ENCODE measurements around the gene MIEF2.
"Not testable (repeated sequence)": the region's sequence is repeated elsewhere in the genome, so short reads cannot be mapped to it uniquely, and the experiment has no call there.

The MIEF2 gene

DNA sequence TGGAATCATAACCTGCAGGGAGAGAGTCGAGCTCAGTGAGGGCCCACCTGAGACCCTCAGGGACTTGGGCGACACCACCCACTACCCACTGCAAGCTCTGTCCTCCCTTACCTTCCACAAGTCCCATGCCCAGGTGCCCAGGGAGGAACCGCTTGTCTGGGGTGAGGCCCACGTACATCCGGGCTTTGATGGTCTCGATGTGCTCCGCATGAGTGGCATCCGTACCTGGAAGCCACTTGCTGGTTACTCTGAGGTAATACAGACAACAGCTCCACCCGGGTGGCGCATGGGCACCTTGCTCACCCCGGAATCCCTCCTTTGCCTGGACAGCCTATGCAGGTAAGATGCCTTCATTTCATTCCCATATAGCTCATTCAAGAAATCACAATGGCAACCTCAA lies 24.8 kb downstream of the MIEF2 start:
- no peak for DNase-seq (ENCODE audit: low read depth in 1 of 2, low spot score in 1 of 2)

DNA sequence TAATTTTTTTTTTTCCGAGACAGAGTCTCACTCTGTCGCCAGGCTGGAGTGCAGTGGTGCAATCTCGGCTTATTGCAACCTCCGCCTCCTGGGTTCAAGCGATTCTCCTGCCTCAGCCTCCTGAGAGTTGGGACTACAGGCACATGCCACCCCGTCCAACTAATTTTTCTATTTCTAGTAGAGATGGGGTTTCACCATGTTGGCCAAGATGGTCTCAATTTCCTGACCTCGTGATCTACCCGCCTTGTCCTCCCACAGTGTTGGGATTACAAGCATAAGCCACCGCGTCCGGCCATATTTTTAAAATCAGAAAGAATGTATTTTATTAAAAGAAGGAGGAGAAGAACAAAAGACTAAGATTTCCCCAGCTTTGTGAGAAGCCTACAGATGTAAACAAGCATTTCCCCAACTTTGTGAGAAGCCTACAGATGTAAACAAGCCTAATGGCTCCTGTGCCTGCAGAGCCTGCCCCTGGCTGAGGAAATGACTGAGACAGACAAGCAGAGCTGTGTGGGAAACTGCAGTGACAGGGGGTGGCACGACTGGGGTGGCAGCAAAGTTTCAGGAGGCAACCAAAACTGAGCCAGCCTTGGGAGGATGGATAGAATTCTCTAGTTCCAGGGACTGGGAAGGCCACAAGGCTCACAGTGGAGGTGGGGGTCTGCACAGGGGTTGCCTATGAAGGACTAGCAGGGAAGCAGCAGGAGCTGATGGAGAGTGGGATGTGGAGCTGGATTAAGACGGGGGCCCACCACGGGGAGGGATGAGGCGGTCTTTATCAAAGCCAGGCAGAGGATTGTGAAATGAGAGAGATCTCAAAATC lies 31.5 kb downstream of the MIEF2 start:
- no peak for DNase-seq (ENCODE audit: low read depth in 1 of 2, low spot score in 1 of 2)

GRCh38 chr17:18298061-18298460 lies 37.6 kb downstream of the MIEF2 start:
- DNase-seq (ENCODE audit: low read depth in 1 of 2, low spot score in 1 of 2), result not testable (repeated sequence)

GRCh38 chr17:18300725-18301480 lies 40.4 kb downstream of the MIEF2 start:
- no peak for DNase-seq (ENCODE audit: low read depth in 1 of 2, low spot score in 1 of 2)

DNA sequence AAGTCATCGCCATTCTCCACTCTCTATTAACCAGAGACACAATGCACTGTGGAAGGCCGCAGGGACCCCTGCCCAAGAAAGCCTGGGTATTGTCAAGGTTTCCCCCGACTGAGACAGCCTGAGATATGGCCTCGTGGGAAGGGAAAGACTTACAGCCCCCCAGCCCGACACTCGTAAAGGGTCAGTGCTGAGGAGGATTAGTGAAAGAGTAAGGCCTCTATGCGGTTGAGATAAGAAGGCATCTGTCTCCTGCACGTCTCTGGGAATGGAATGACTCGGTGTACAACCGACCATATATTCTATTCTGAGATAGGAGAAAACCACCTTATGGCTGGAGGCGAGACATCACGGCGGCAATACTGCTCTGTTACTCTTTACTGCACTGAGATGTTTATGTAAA lies 42.7 kb downstream of the MIEF2 start:
- DNase-seq (ENCODE audit: low read depth in 1 of 2, low spot score in 1 of 2), result not testable (repeated sequence)

GRCh38 chr17:18309202-18309601 lies 48.7 kb downstream of the MIEF2 start:
- DNase-seq (ENCODE audit: low read depth in 1 of 2, low spot score in 1 of 2), result no peak

DNA sequence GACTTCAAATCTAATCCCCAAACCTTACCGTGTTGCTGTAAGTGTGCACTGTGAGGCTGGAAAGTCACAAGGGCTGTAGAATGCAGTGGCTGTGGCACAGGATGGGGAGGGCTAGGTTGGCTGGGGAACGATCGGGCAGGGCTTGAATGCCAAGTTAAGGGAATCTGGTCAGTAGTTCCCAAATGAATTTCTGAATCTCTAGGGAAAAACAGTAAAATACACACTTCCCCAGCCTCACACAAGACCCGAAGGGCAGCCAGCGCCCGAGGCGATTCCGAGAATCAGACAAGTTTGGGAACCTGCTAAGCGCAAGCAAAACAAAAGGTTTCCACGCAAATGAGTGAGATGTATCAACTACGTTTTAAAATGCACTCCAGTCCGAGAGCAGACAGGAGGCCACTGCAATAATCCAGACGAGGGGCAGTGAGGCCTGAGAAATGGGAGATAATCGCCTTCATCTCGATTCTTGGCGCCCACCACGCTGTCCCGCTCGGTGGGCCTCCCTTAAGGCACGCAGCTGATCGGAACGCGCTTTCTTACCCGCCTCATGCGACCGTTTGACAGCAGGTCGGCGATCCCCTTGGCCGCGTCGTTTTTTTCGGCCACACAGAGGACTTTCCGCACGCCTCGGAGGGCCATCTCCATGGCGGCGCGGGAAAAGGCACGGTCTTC lies 53.7 kb downstream of the MIEF2 start:
- no peak for DNase-seq (ENCODE audit: low read depth in 1 of 2, low spot score in 1 of 2)

- DNase-seq (ENCODE audit: low read depth in 1 of 2, low spot score in 1 of 2), result peak; percentile 95 to 98
Observed at GRCh38 chr17:18314731-18315561, 54.5 kb downstream of the MIEF2 start, which contains the start of the genes SMCR8 and TOP3A. Gene SMCR8, plus strand, starts transcription at chr17:18315293. Its CDS starts 497 bp downstream, at chr17:18315790. Gene TOP3A, minus strand, starts transcription at chr17:18314994. Its CDS starts 216 bp downstream, at chr17:18314778.

GRCh38 chr17:18315562-18315922 lies 55.1 kb downstream of the MIEF2 start:
- peak; percentile 13 to 16 for DNase-seq (ENCODE audit: low read depth in 1 of 2, low spot score in 1 of 2)

- no peak for DNase-seq (ENCODE audit: low read depth in 1 of 2, low spot score in 1 of 2)
Observed at GRCh38 chr17:18315961-18316360, 55.5 kb downstream of the MIEF2 start.

Measured in activated T-helper 1 cell treated with anti-CD3 and anti-CD28 coated beads, Interleukin-2, amount 50 U/mL, for 16 hours (primary cell).